H9 (cell line): Measurements from ENCODE around the gene UFC1. TPM values are rescaled to one million over a fixed set of nuclear protein-coding genes. Genes with fewer than 3 reads are reported as not detected.

Source experiments
- DNase-seq: peaks from one replicate; pipeline ENCODE4 v3.0.0-alpha.2; 2017
- H2AFZ ChIP-seq: one replicate; pipeline ENCODE4 v1.6.1; 2013; ENCODE audit warnings: mild to moderate bottlenecking, low read length, control low read depth, moderate library complexity
- H2AK5ac ChIP-seq: 2 replicates; pipeline ENCODE4 v1.6.1; 2013; ENCODE audit warnings: low read length, control low read depth, mixed read lengths; ENCODE audit not compliant: insufficient read length
- H2BK120ac ChIP-seq: one replicate; pipeline ENCODE4 v1.6.1; 2013; ENCODE audit warnings: low read depth, mild to moderate bottlenecking, low read length, control low read depth, inconsistent platforms; ENCODE audit not compliant: poor library complexity, severe bottlenecking
- H2BK12ac ChIP-seq: 2 replicates; pipeline ENCODE4 v1.6.1; 2013; ENCODE audit warnings: low read length, control low read depth, mixed read lengths, low read depth; ENCODE audit not compliant: insufficient read length
- H2BK15ac ChIP-seq: 2 replicates; pipeline ENCODE4 v1.6.1; 2013; ENCODE audit warnings: low read depth, low read length, control low read depth
- H2BK20ac ChIP-seq: one replicate; pipeline ENCODE4 v1.6.1; 2013; ENCODE audit warnings: low read depth, mild to moderate bottlenecking, low read length, control low read depth, inconsistent platforms; ENCODE audit not compliant: poor library complexity, severe bottlenecking
- H2BK5ac ChIP-seq: 2 replicates; pipeline ENCODE4 v1.6.1; 2013; ENCODE audit warnings: low read length, control low read depth, mixed read lengths; ENCODE audit not compliant: insufficient read length
- H3K14ac ChIP-seq: 2 replicates; pipeline ENCODE4 v1.6.1; 2013; ENCODE audit warnings: low read length, control low read depth; ENCODE audit not compliant: insufficient read depth
- H3K18ac ChIP-seq: 2 replicates; pipeline ENCODE4 v1.6.1; 2013; ENCODE audit warnings: low read depth, mild to moderate bottlenecking, mixed read lengths, low read length, control low read depth; ENCODE audit not compliant: insufficient read length
- H3K23ac ChIP-seq: 2 replicates; pipeline ENCODE4 v1.6.1; 2013; ENCODE audit warnings: low read length, control low read depth, mixed read lengths, low read depth; ENCODE audit not compliant: insufficient read length
- H3K23me2 ChIP-seq: 2 replicates; pipeline ENCODE4 v1.6.1; 2013; ENCODE audit warnings: low read depth, mild to moderate bottlenecking, mixed read lengths, low read length, control low read depth; ENCODE audit not compliant: insufficient read length, poor library complexity, severe bottlenecking
- H3K27ac ChIP-seq: 2 replicates; pipeline ENCODE4 v1.5.1; 2013; ENCODE audit warnings: low read length, control low read depth, mixed read lengths, low read depth; ENCODE audit not compliant: insufficient read length
- H3K27me3 ChIP-seq: 2 replicates; pipeline ENCODE4 v1.6.1; 2013; ENCODE audit warnings: low read length, control low read depth, inconsistent platforms; ENCODE audit not compliant: insufficient read depth
- H3K4ac ChIP-seq: 2 replicates; pipeline ENCODE4 v1.6.1; 2013; ENCODE audit warnings: low read depth, mild to moderate bottlenecking, control low read depth, inconsistent platforms, low read length, moderate library complexity
- H3K4me1 ChIP-seq: 2 replicates; pipeline ENCODE4 v1.6.1; 2013; ENCODE audit warnings: low read length, control low read depth, inconsistent platforms; ENCODE audit not compliant: insufficient read depth
- H3K4me2 ChIP-seq: 2 replicates; pipeline ENCODE4 v1.6.1; 2013; ENCODE audit warnings: low read length, control low read depth, mixed read lengths; ENCODE audit not compliant: insufficient read length, insufficient read depth
- H3K56ac ChIP-seq: 2 replicates; pipeline ENCODE4 v1.6.1; 2013; ENCODE audit warnings: low read depth, mild to moderate bottlenecking, mixed read lengths, low read length, control low read depth; ENCODE audit not compliant: insufficient read length
- H3K79me1 ChIP-seq: 2 replicates; pipeline ENCODE4 v1.6.1; 2013; ENCODE audit warnings: low read depth, mild to moderate bottlenecking, moderate library complexity, low read length, control low read depth, inconsistent platforms; ENCODE audit not compliant: insufficient read depth, poor library complexity, severe bottlenecking
- H3K79me2 ChIP-seq: 2 replicates; pipeline ENCODE4 v1.6.1; 2013; ENCODE audit warnings: low read length, control low read depth, inconsistent platforms; ENCODE audit not compliant: insufficient read depth
- H3K9ac ChIP-seq: 2 replicates; pipeline ENCODE4 v1.6.1; 2013; ENCODE audit warnings: low read length, control low read depth, mixed read lengths; ENCODE audit not compliant: insufficient read length; ENCODE audit errors: extremely low read depth
- H3K9me3 ChIP-seq: one replicate; pipeline ENCODE4 v1.6.1; 2013; ENCODE audit warnings: low read depth, low read length, inconsistent platforms; ENCODE audit not compliant: control insufficient read depth
- H3T11ph ChIP-seq: one replicate; pipeline ENCODE4 v1.6.1; 2013; ENCODE audit warnings: mild to moderate bottlenecking, low read length, control low read depth, inconsistent platforms
- H4K20me1 ChIP-seq: one replicate; pipeline ENCODE4 v1.6.1; 2013; ENCODE audit not compliant: control insufficient read depth, insufficient read length, insufficient read depth
- H4K5ac ChIP-seq: 2 replicates; pipeline ENCODE4 v1.6.1; 2013; ENCODE audit warnings: low read depth, mild to moderate bottlenecking, mixed read lengths, low read length, control low read depth; ENCODE audit not compliant: insufficient read length
- H4K8ac ChIP-seq: replicated peaks from 2 replicates; pipeline ENCODE4 v1.6.1; 2013; ENCODE audit warnings: low read length, control low read depth, mixed read lengths, low read depth; ENCODE audit not compliant: insufficient read length
- H4K91ac ChIP-seq: 2 replicates; pipeline ENCODE4 v1.6.1; 2013; ENCODE audit warnings: low read depth, mild to moderate bottlenecking, moderate library complexity, mixed read lengths, low read length, control low read depth; ENCODE audit not compliant: insufficient read length
- H3K27ac Mint-ChIP-seq, 3 experiments: 2 replicates in 2 of 3; 3 replicates in 1 of 3; pipeline ENCODE4 v1.8.0; 2020 to 2021; ENCODE audit warnings: mixed read lengths in 3 of 3, mild to moderate bottlenecking in 1 of 3, moderate library complexity in 1 of 3
- H3K27me3 Mint-ChIP-seq: 2 replicates; pipeline ENCODE4 v1.8.0; 2021; ENCODE audit warnings: low read depth, mild to moderate bottlenecking, moderate library complexity, mixed read lengths
- H3K36me3 Mint-ChIP-seq, 3 experiments: 2 replicates in 2 of 3; 3 replicates in 1 of 3; pipeline ENCODE4 v1.8.0; 2020 to 2021; ENCODE audit warnings: low read depth in 3 of 3, mixed read lengths in 3 of 3; ENCODE audit not compliant: insufficient read depth in 1 of 3
- H3K4me1 Mint-ChIP-seq, 2 experiments: 2 replicates each; pipeline ENCODE4 v1.8.0; 2020; ENCODE audit warnings: mixed read lengths in 2 of 2
- H3K4me3 Mint-ChIP-seq, 2 experiments: 2 replicates in 1 of 2; 3 replicates in 1 of 2; pipeline ENCODE4 v1.8.0; 2020 to 2021; ENCODE audit warnings: mild to moderate bottlenecking in 2 of 2, mixed read lengths in 2 of 2, moderate library complexity in 1 of 2
- H3K9me3 Mint-ChIP-seq, 2 experiments: 2 replicates in 1 of 2; 3 replicates in 1 of 2; pipeline ENCODE4 v1.8.0; 2020; ENCODE audit warnings: mild to moderate bottlenecking in 2 of 2, mixed read lengths in 2 of 2, moderate library complexity in 1 of 2
- WGBS: extraction: QIAGEN DNeasy Blood & Tissue Kit; methylation state at CpG from one replicate; pipeline ENCODE4 v1.1.7; 2013; ENCODE audit warnings: missing lambda C conversion rate, low lambda C conversion rate, mixed read lengths; ENCODE audit not compliant: insufficient read length; ENCODE audit errors: extremely low coverage; 5-methylcytosine and 5-hydroxymethylcytosine counted together
- total RNA-seq: library from RNA; stranded (reverse); gene quantifications from 2 replicates; pipeline ENCODE4 v1.2.1, GENCODE V29; 2021
- TF ChIP-seq, protein P1 (sequence below): fragments of 200-600 bp; sonication (generic); conservative IDR thresholded peaks from 3 replicates; pipeline ENCODE4 v1.8.0; 2021; ENCODE audit warnings: antibody characterized with exemption, mild to moderate bottlenecking

Gene UFC1
- total RNA-seq, 1 experiment from 2014 or later, result 93.4 TPM

DNA sequence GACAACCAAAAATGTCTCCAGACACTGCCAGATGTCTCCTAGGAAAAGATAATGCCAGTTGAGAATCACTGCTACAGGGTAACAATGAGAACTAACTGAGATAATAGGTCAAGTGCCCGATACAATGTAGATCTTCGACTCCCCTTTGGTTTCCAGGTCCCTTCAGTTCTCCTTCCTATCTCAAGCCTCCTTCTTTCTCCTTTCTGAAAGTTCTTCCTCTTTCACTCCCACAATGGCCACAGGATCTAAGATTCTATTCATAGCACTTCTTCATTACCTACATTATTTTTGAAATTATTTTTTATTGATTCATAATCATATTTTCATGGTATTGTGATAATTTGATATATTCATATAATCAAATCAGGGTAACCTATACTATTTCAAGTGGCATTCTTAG lies 42.3 kb upstream of the UFC1 start:
- H3K27me3 Mint-ChIP-seq, result no peaks in the 10 kb centered on the region
- no peak overlapping the region for H2AFZ ChIP-seq
- no peaks in the 10 kb centered on the region for H3K9me3 Mint-ChIP-seq
- no peaks in the 10 kb centered on the region for H3K4me1 ChIP-seq
- no peak overlapping the region for H3K4me2 ChIP-seq
- H3K23me2 ChIP-seq, result no peaks in the 10 kb centered on the region
- H2BK20ac ChIP-seq, result no peak overlapping the region
- no peak overlapping the region for H3K4ac ChIP-seq
- H3K4me3 Mint-ChIP-seq, result no peak overlapping the region
- H2BK12ac ChIP-seq, result no peak overlapping the region
- no peak overlapping the region for H3K27ac ChIP-seq
- peaks cover 9% of the 10 kb centered on the region; the same call in 1 of the 2 replicates for H3K79me2 ChIP-seq
- peaks cover 0 to 8% (median 4%) of the 10 kb centered on the region in 3 experiments; a peak in 5 of 7 replicates for H3K36me3 Mint-ChIP-seq
- no peak overlapping the region for H2BK120ac ChIP-seq
- no peak overlapping the region for H4K5ac ChIP-seq
- no peak overlapping the region for H2BK5ac ChIP-seq
- no peak overlapping the region for H2BK15ac ChIP-seq
- no peak overlapping the region for H3K27ac Mint-ChIP-seq
- TF ChIP-seq, protein P1, sequence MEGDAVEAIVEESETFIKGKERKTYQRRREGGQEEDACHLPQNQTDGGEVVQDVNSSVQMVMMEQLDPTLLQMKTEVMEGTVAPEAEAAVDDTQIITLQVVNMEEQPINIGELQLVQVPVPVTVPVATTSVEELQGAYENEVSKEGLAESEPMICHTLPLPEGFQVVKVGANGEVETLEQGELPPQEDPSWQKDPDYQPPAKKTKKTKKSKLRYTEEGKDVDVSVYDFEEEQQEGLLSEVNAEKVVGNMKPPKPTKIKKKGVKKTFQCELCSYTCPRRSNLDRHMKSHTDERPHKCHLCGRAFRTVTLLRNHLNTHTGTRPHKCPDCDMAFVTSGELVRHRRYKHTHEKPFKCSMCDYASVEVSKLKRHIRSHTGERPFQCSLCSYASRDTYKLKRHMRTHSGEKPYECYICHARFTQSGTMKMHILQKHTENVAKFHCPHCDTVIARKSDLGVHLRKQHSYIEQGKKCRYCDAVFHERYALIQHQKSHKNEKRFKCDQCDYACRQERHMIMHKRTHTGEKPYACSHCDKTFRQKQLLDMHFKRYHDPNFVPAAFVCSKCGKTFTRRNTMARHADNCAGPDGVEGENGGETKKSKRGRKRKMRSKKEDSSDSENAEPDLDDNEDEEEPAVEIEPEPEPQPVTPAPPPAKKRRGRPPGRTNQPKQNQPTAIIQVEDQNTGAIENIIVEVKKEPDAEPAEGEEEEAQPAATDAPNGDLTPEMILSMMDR, result no peak
- H3K56ac ChIP-seq, result no peak overlapping the region
- H3K23ac ChIP-seq, result no peak overlapping the region
- H4K91ac ChIP-seq, result no peak overlapping the region
- no peak overlapping the region for H4K8ac ChIP-seq
- H2AK5ac ChIP-seq, result no peak overlapping the region
- WGBS, result no CpG with 5 or more reads among the region's 2 CpGs
- no peak overlapping the region for H3K18ac ChIP-seq
- H4K20me1 ChIP-seq, result no peaks in the 10 kb centered on the region
- peaks cover 7% of the 10 kb centered on the region for H3K79me1 ChIP-seq
- no peak overlapping the region for H3T11ph ChIP-seq
- H3K4me1 Mint-ChIP-seq, result peaks cover 2 to 7% of the 10 kb centered on the region in 2 experiments; a peak in 3 of 4 replicates
- no peak overlapping the region for H3K9ac ChIP-seq
- H3K9me3 ChIP-seq, result no peaks in the 10 kb centered on the region
- no peak for DNase-seq
- no peak overlapping the region for H3K14ac ChIP-seq
- H3K27me3 ChIP-seq, result no peaks in the 10 kb centered on the region
